AG09319 (cell line): ENCODE data around the gene SLC50A1.
A peak's percentile ranks its signal among the peaks of the same experiment; 100 is the strongest.

Experiments used
- DNase-seq: peaks from one replicate; pipeline ENCODE4 v3.0.0-alpha.2; 2010; ENCODE audit warnings: low read depth; ENCODE audit errors: extremely low read depth
- TF ChIP-seq, protein P1 (sequence below): IDR thresholded peaks from 2 replicates; pipeline ENCODE4 v1.5.1; 2011; ENCODE audit warnings: low read depth, mild to moderate bottlenecking, inconsistent platforms, low read length, moderate library complexity

SLC50A1 gene

DNA sequence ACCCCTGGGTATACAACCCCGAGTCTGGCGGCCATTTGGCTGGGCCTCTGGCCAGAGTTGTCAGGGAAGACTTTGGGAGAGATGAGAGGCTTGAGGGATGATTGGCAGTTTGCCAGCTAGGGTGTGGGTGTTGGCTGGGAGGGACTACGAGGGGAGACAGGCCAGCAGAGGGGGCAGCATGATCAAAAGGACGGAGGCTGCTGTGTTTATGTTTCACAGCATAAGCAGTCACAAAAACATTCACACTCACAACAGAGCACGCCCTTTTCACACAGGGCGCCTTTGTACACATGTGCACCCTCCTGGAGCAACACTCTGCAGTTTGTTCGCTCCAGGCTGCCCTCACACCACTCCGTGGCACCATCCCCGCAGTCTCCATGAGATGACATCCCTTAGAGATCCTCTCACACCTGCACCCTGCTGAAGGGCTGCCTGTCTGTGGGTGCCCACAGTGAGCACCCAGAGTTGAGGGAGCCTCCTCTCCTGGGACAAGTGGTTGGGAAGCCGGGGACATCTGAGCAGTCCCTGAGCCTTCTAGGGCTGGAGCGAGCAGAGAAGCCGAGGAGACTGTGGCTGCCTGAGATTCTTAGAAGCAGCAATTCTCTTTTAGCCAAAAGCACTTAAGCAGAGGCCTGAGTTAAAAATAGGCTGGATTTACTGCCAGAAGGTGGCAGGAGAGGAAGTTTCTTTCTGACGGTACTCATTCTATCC is 41.6 kb upstream of the SLC50A1 start:
- TF ChIP-seq, protein P1, sequence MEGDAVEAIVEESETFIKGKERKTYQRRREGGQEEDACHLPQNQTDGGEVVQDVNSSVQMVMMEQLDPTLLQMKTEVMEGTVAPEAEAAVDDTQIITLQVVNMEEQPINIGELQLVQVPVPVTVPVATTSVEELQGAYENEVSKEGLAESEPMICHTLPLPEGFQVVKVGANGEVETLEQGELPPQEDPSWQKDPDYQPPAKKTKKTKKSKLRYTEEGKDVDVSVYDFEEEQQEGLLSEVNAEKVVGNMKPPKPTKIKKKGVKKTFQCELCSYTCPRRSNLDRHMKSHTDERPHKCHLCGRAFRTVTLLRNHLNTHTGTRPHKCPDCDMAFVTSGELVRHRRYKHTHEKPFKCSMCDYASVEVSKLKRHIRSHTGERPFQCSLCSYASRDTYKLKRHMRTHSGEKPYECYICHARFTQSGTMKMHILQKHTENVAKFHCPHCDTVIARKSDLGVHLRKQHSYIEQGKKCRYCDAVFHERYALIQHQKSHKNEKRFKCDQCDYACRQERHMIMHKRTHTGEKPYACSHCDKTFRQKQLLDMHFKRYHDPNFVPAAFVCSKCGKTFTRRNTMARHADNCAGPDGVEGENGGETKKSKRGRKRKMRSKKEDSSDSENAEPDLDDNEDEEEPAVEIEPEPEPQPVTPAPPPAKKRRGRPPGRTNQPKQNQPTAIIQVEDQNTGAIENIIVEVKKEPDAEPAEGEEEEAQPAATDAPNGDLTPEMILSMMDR = peak; percentile 44
- no peak for DNase-seq

DNA sequence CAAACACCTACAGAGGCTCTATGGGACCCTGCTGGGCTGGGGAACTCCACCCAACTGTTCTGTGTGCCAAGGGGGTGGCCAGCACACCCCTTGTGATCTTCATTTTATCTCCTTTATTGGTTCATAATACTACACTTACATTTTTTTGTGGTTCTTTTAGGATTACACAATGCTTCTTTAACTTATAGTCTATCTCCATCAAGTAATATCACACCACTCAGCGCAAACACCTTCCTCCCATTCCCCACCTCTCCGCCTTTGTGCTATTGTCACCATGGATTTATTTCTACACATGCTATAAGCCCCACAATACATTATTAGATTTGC is 41.1 kb upstream of the SLC50A1 start:
- TF ChIP-seq, protein P1 = no peak
- no peak for DNase-seq

DNA sequence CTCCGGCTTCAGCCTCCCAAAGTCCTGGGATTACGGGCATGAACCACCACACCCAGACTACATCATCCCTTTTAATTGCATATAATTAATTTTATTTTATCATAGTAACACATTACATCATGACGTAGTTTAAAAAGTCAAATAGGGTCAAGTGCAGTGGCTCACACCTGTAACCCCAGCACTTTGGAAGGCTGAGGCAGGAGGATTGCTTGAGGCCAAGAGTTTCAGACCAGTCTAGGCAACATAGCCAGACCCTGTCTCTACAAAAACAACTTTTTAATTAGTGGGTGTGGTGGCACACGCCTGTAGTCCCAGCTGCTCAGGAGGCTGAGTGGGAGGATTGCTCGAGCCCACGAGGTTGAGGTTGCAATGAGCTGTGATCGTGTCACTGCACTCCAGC is 36.3 kb upstream of the SLC50A1 start:
- DNase-seq = no peak
- TF ChIP-seq, protein P1 = no peak

DNA sequence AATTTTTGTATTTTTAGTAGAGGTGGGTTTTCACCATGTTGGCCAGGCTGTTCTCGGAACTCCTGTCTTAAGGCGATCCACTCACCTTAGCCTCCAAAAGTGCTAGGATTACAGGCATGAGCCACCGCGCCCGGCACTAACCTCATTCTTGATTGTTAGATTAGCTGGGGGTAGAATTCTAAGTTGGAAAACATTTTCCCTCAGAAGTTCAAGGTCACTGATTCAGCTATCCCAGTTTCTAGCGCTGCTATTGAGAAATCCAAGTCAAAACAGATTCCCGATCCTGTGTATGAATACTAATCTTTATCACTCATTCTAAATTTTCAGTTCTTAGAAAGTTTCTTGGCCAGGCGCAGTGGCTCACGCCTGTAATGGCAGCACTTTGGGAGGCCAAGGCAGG is 32.3 kb upstream of the SLC50A1 start:
- DNase-seq = no peak
- TF ChIP-seq, protein P1 = no peak

DNA sequence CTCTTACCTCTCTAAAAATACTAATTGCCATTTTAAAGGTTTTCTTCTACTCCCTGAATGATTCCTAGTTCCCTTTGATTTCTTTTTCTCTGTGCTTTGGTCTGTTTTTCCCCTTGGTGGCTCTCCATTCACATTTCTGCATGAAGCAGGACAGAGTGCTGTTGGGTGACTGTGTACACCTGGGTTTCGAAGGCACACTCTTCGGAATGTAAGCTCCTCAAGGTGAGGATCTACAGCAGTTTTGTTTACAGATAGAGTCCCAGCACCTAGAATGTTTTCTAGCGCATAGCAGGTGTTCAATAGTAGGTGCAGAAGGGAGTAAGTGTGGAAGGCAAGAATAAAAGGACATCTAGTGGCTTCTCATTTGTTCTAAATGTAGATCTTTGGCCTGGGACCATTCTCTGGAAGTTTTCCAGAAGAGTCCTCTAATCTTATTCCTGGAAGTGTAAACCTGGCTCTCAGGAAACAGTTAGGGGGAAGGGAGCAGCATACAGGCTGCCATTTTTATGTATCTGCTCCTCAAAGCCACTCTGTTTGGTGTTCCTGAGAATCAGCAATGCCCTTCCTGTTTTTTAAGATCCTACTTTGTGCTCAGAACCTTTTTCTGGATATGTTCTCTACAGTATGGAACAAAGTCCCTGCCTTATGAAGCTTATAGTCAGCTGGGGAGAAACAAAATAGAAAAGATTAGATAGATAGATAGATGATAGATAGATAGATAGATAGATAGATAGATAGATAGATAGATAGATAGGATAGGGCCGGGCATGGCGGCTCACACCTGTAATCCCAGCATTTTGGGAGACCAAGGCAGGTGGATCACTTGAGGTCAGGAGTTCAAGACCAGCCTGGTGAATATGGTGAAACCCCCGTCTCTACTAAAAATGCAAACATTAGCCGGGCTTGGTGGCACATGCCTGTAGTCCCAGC is 30.8 kb upstream of the SLC50A1 start:
- DNase-seq = no peak
- TF ChIP-seq, protein P1 = no peak

DNA sequence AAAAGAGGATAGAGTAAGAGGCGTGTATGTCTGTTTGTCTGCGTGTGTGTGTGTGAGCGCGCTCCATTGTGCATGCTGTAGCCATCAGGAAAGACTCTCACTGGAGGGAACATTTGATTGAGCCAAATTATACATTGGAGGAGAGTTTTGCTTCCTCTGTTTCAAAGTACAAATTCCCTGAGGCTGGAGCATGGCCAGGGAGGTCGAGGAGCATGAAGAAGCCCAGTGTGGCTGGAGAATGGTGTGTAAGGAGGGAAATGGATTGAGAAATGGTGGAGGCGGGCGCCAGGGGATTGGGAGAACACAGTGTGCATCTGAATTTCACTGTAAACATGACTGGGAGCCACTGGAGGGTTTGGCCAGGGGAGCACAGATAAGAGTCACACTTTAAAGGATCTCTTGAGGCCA is 30.0 kb upstream of the SLC50A1 start:
- DNase-seq = no peak

More for the DNA sequence above, 30.0 kb upstream of the SLC50A1 start:
- TF ChIP-seq, protein P1 = no peak
